ENCODE measurements around the gene MRC2.

DNA sequence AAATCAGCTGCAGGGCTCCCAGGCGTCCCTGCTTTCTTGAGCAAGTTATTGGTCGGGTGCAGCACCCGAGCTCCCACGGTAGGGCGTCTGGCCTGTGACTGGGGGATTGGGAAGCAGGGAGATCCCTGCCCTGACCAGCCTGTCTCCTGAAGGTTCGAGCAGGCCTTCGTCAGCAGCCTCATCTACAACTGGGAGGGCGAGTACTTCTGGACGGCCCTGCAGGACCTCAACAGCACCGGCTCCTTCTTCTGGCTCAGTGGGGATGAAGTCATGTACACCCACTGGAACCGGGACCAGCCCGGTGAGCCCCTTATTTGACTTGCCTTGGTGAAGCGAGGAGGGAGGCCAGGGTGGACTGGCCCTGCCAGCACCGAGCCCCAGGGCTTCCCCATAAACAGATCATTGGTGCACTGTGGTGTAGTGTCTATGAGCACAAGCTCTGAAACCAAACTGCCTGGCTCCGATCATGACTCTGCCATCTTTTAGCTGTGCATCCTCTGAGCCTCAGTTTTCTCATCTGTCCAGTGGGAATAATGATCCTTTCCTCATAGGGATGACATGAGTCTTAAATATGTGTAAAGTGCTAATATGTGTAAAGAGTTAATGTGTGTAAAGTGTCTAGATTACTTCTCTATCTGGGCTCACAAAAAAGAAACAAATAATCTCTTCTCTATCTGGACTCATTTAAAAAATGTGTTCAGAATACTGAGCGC, 48.9 kb downstream of the MRC2 start:
- TF ChIP-seq, protein P1, sequence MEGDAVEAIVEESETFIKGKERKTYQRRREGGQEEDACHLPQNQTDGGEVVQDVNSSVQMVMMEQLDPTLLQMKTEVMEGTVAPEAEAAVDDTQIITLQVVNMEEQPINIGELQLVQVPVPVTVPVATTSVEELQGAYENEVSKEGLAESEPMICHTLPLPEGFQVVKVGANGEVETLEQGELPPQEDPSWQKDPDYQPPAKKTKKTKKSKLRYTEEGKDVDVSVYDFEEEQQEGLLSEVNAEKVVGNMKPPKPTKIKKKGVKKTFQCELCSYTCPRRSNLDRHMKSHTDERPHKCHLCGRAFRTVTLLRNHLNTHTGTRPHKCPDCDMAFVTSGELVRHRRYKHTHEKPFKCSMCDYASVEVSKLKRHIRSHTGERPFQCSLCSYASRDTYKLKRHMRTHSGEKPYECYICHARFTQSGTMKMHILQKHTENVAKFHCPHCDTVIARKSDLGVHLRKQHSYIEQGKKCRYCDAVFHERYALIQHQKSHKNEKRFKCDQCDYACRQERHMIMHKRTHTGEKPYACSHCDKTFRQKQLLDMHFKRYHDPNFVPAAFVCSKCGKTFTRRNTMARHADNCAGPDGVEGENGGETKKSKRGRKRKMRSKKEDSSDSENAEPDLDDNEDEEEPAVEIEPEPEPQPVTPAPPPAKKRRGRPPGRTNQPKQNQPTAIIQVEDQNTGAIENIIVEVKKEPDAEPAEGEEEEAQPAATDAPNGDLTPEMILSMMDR (IDR thresholded peaks at IDR 0.05; ENCODE audit: insufficient read depth, low read length), result no peak
- no peak for TF ChIP-seq POLR2AphosphoS5 (IDR thresholded peaks at IDR 0.05; ENCODE audit: low read depth)

All from HL-60 (cell line).